Stimulated activated CD4-positive, alpha-beta T cell treated with anti-CD3 and anti-CD28 coated beads, Interleukin-4, amount 100 ng/mL, for 48 hours (primary cell): ENCODE data around the gene SPTBN1.
"Not testable (repeated sequence)": the region's sequence is repeated elsewhere in the genome, so short reads cannot be mapped to it uniquely, and the experiment has no call there.

Source experiments
- DNase-seq, 2 donors: peaks; one replicate each; pipeline ENCODE4 v3.0.0-alpha.2; 2020; ENCODE audit warnings: low read depth in 2 of 2

The SPTBN1 gene

GRCh38 chr2:54470266-54470938 is 14.3 kb downstream of the SPTBN1 start:
- no peak for DNase-seq

DNA sequence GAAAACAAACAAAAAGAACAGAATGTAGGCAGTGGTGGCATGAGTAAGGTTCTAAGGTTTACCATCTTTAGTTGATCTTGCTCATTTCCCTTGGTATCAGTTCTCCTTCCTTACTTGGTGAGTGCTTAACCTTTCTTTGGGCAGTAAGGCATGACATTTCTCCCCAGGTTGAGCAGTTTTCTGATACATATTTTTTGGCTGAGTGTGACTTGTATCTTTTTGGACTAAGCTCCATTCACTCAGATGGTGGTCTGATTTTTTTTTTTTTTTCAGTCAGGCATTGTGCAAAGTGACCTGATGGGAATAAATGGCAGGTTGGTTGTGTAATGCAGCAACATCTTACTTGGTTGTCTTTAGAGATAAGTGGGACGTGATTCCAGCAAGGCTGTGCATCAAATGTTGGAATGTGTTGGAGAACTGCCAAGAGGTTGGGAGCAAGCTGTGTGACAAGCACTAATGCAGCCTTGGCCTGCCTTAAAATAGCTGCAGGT is 15.1 kb downstream of the SPTBN1 start:
- DNase-seq = no peak

- DNase-seq = no peak
Measured at GRCh38 chr2:54473851-54474250, 17.7 kb downstream of the SPTBN1 start.

DNA sequence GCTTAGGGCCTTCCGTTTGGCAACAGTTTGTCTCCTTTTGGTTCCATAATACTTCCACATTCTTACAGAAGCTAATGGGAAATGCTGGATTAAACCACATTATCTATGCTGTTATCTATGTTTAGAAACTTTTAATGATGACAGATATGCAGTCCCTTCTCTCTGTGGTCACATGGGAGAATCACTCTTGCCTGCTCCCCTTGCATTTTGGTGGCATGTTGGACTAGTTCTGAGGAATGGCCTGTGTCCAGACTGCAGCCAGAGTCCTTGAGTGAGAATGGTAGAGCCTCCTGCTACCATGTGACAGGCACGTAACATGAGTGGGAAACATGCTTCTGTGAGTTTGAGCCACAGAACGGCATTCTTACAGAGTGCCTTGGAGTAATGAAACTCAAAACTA is 19.2 kb downstream of the SPTBN1 start:
- DNase-seq = no peak

DNA sequence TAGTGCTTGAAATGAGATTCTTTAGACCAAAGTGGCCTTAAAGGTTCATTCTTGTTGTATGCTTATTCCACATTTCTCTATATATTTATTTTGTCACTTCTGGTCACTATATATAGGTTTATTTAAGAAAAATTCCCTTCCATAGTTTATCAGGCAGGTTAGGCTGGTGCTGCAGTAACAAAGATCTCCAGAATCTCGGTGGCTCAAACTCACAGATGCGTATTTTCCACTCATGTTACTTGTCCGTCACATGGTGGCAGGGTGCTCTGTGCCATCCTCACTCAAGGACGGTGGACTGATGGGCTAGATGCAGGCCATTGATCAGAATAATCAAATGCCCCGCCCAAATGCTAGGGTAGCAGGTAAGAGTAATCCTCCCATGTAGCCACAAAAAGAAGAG is 19.8 kb downstream of the SPTBN1 start:
- DNase-seq = no peak

DNA sequence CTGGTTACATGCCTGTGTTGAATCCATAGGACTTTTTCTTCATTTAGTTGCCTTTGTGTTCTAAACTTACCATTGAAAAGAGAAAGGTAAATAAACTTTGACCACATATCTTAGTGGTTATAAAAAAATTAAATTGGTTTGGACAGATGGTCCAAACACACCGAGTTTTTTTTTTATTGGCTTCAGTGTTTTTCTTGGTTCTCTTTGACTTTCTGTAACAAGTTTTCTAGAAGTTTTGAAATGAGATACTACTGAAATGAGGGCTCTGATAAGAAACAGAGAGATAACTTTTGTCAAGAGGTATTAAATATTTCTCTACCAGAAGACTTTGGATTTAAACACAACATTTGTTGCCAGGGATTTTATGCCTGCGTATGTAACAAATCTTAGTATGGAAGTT is 20.7 kb downstream of the SPTBN1 start:
- DNase-seq = no peak

DNA sequence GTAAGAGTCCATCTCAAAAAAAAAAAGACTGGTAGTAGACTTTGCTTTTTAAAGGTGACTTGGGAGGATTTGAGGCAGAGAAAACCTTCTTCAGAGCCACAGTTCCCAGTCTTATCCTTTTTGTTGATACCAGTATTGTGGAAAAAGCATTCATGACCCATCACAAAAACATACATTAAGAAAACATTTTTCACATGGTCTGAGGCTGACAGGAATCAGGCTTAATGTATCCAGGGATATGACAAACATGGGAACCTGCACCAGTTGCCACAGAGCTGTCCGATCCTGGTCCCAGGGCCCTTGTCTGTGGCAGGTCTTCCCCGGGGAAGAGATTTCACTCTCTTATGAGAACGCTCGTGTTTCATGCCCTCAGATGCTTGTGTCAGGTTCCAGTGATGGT is 21.8 kb downstream of the SPTBN1 start:
- no peak for DNase-seq

DNA sequence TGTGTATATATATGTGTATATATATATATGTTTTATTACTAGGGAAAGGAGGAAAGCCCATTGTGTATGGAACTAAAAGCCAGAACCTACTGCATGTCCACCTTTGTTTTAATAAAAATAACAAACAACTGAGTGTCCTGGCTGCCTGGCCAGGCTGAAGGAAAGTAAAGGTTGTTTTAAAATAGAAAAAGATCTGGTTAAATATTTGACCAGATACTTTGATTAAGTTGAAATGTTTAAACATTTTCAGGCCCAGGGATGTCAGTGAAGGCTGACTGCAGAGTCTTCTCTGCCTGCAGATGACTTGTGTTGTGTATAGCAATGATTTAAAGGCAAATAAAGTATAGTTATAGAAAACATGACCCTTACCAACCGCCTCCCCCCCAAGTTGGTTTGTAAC is 22.8 kb downstream of the SPTBN1 start:
- DNase-seq = no peak

DNA sequence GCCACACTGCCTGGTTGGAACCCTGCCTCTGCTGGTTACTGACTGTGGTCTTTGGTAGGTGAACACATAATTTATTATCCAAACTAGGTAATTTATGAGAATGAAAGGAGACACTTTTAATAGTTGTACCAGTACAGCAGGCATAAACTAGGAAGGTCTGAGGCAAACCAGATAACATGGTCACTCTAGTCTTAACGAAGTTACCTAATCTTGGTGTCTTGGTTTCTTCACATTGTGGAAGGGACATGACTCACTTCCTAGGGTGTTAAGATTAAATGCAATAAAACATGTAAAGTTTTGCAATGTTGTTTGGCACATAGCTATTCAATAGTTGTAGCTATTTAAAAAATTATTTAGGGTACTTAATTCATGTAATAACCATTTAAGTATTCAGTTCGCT is 23.3 kb downstream of the SPTBN1 start:
- DNase-seq = no peak

GRCh38 chr2:54480025-54480424 is 23.9 kb downstream of the SPTBN1 start:
- no peak for DNase-seq

- no peak for DNase-seq
Measured at GRCh38 chr2:54481686-54482085, 25.6 kb downstream of the SPTBN1 start.

- no peak for DNase-seq
Measured at GRCh38 chr2:54482715-54483114, 26.6 kb downstream of the SPTBN1 start.

DNA sequence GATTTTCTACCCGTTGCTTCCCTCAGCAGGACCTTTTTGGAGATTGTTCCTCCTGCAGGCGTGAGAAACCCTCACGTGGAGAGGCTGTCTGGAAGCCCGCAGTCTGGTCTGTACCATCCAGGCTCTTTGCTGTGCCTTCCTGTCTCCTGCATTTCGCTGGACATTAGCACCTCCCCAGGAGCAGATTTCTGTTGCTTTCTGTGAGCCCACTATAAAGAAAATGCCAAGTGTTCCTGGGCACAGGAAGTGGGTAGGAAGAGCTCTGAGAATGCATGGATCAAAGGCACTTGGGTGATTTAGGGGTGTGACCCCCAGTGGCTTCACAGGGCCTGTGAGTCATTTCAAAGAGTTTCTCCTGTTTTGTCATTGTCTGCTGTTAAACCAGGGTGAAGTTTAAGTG is 27.3 kb downstream of the SPTBN1 start:
- no peak for DNase-seq

DNA sequence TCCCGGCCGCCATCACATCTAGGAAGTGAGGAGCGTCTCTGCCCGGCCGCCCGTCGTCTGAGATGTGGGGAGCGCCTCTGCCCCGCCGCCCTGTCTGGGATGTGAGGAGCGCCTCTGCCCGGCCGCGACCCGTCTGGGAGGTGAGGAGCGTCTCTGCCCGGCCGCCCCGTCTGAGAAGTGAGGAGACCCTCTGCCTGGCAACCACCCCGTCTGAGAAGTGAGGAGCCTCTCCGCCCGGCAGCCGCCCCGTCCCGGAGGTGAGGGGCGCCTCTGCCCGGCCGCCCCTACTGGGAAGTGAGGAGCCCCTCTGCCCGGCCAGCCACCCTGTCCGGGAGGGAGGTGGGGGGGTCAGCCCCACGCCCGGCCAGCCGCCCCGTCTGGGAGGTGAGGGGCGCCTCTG is 29.6 kb downstream of the SPTBN1 start:
- not testable (repeated sequence) for DNase-seq

- DNase-seq = no peak
Measured at GRCh38 chr2:54486766-54487165, 30.6 kb downstream of the SPTBN1 start.

GRCh38 chr2:54490863-54491262 is 34.7 kb downstream of the SPTBN1 start:
- no peak for DNase-seq

DNA sequence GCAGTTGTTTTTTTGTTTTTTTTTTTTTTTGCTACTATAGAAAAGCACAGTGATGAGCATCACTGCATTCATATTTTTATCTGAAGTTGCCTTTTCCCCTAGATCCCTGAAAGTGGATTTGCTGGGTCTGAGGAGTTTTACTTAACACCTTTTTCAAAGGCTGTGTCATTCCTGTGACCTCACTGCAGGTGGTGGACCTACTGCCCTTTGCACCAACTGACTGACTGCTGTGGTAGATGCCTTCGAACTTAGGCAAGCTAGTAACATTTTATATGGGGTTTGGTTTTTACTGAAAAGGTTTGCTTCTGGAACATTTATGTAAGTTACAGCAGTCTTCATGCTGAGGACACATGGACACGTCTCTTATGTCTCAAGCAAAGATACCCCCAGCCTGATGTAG is 36.2 kb downstream of the SPTBN1 start:
- no peak for DNase-seq

DNA sequence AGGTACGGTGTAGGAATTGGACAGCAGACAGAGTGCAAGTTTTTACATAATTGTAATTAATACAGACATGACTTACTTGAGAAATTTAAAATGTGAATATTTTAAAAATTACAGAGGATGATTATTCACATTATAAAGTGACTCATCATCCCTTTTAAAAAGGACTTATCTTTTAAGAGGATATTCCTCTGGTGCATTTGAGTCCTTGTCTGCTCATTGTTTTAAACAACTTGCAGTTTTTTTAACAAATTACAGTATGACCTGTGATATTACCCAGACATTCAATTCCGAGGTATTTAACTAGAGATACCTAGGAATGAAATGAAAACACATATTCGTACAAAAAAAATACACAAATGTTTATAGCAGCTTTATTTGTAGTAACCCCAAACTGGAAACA is 38.0 kb downstream of the SPTBN1 start:
- DNase-seq = no peak

DNA sequence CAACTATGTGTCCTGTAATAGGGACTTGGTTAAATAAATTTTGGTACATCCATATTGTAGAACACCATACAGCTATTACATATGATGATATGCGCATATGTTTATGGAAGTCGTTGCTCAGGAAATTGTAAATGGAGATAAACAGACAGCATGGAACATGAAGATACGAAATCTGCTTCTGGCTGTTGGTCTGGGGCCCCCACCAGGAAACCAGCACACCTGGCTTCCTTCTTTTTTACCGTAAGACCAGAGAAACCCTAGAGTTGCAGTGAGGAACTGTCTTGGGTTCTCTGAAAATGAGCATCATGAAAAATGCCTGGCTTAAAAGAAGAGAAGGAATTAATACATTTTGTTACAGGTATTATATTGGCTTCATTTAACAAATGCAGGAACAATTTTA is 40.8 kb downstream of the SPTBN1 start:
- no peak for DNase-seq

DNA sequence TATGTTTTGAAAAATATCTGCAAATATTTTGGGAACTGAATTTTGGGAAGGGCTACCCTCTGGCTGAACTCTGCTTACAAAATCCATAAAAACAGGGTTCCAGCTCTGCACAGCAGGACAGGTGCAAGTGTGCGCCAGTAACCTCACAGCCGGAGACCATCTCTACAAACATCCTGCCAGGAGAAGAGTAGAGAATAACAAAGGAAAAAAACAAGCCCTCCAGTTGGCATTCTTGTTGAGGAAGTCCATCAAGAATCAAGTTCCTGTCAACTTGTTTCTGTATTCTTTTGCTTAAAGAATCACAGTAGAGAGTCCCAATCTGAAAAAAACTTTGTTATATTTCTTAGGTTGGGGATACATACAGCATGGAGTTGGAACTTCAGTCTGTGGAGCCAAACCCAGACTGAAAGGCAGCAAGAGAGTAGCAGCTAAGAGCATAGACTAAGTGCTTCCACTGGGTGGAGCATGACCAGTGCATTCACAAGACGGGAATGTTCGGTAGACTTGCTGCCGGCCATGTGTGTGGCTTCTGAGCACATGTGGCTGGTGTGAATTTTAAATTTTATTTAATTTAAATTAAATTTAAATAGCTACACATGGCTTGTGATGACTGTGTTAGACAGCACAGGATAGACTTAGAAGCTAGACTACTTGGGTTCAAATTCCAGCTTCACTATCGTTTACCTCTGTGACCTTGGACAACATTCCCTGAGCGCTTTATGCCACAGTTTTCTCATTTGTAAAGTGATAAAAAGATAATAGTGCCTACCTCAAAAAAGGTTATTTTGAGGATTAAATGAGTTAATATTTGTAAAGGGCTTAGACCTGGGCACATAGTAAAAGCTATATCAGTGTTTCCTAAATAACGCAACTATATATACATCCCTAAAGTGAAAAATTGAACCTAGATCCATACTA is 41.9 kb downstream of the SPTBN1 start:
- no peak for DNase-seq

DNA sequence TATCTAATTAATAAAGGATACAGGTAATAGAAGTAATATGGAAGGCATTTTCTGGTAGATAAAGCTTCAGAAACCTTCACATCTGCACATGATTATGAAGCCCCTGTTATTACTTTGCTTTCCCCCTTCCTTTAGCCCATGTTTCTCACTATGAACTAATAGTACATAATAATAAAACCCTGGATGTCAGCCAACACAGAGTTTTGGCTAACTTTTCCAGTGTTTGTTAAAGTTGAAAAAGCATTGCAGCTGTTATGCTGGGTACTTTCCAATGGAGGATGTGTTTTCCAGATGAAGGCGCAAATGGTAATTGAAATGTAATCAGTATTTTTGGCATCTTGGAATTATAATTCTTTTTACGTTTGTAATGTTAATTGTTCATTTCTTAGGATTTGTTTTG is 43.5 kb downstream of the SPTBN1 start:
- DNase-seq = no peak

GRCh38 chr2:54500404-54501205 is 44.5 kb downstream of the SPTBN1 start:
- no peak for DNase-seq
